Neural progenitor cell (in vitro differentiated cells): ENCODE measurements around the gene C12orf42. TPM values are rescaled to one million over a fixed set of nuclear protein-coding genes. Genes with fewer than 3 reads are reported as not detected.

Experiments
- DNase-seq: peaks from one replicate; pipeline ENCODE4 v3.0.0-alpha.2; 2016; ENCODE audit warnings: low spot score
- H2AFZ ChIP-seq: fragments of 200-600 bp; sonication (generic); replicated peaks from 2 replicates; pipeline ENCODE4 v1.6.1; 2016; ENCODE audit warnings: antibody characterized with exemption
- H3F3A ChIP-seq: fragments of 200-600 bp; sonication (generic); 2 replicates; pipeline ENCODE4 v1.6.1; 2016; ENCODE audit warnings: antibody characterized with exemption, low read depth
- H3K27ac ChIP-seq: fragments of 200-600 bp; sonication (generic); 2 replicates; pipeline ENCODE4 v1.5.1; 2016; ENCODE audit warnings: mild to moderate bottlenecking
- H3K27me3 ChIP-seq: fragments of 200-600 bp; sonication (generic); 2 replicates; pipeline ENCODE4 v1.6.1; 2016; ENCODE audit warnings: mild to moderate bottlenecking, moderate library complexity
- H3K36me3 ChIP-seq: fragments of 200-600 bp; sonication (generic); 2 replicates; pipeline ENCODE4 v1.5.1; 2016
- H3K4me1 ChIP-seq: fragments of 200-600 bp; sonication (generic); 2 replicates; pipeline ENCODE4 v1.6.1; 2016; ENCODE audit warnings: mixed run types
- H3K4me2 ChIP-seq: fragments of 200-600 bp; sonication (generic); 2 replicates; pipeline ENCODE4 v1.6.1; 2016
- H3K4me3 ChIP-seq: fragments of 200-600 bp; sonication (generic); 2 replicates; pipeline ENCODE4 v1.5.1; 2016
- H3K79me2 ChIP-seq: fragments of 200-600 bp; sonication (generic); 2 replicates; pipeline ENCODE4 v1.6.1; 2016; ENCODE audit warnings: low read depth
- H3K9ac ChIP-seq: fragments of 200-600 bp; sonication (generic); 2 replicates; pipeline ENCODE4 v1.6.1; 2016
- H3K9me3 ChIP-seq: fragments of 200-600 bp; sonication (generic); 2 replicates; pipeline ENCODE4 v1.5.1; 2016; ENCODE audit warnings: low read depth
- H4K20me1 ChIP-seq: fragments of 200-600 bp; sonication (generic); 2 replicates; pipeline ENCODE4 v1.6.1; 2016; ENCODE audit warnings: low read depth
- H3K27ac Mint-ChIP-seq: 3 replicates; pipeline ENCODE4 v1.8.0; 2021; ENCODE audit warnings: mixed read lengths
- H3K27me3 Mint-ChIP-seq: 2 replicates; pipeline ENCODE4 v1.8.0; 2022; ENCODE audit warnings: low read depth, mild to moderate bottlenecking, inconsistent platforms, moderate library complexity, mixed read lengths; ENCODE audit not compliant: insufficient read depth
- H3K36me3 Mint-ChIP-seq: 3 replicates; pipeline ENCODE4 v1.8.0; 2021; ENCODE audit warnings: mixed read lengths
- H3K4me1 Mint-ChIP-seq: 3 replicates; pipeline ENCODE4 v1.8.0; 2021; ENCODE audit warnings: mixed read lengths
- H3K4me3 Mint-ChIP-seq: 3 replicates; pipeline ENCODE4 v1.8.0; 2021; ENCODE audit warnings: mild to moderate bottlenecking, moderate library complexity, mixed read lengths
- H3K9me3 Mint-ChIP-seq: 3 replicates; pipeline ENCODE4 v1.8.0; 2020; ENCODE audit warnings: mixed read lengths
- CTCF ChIP-seq: fragments of 200-600 bp; sonication (generic); IDR thresholded peaks from 2 replicates; pipeline ENCODE4 v1.5.1; 2017; ENCODE audit warnings: antibody characterized with exemption, mild to moderate bottlenecking
- EZH2 ChIP-seq: fragments of 200-600 bp; sonication (generic); IDR thresholded peaks from 2 replicates; pipeline ENCODE4 v1.6.1; 2017; ENCODE audit warnings: antibody characterized with exemption, mild to moderate bottlenecking, moderate library complexity
- EZH2phosphoT487 ChIP-seq: fragments of 200-600 bp; sonication (generic); IDR thresholded peaks from 2 replicates; pipeline ENCODE4 v1.6.1; 2017; ENCODE audit warnings: antibody characterized with exemption
- total RNA-seq: library from RNA; depleted of rRNA; stranded (reverse); fragments of >200 nt; gene quantifications from 2 replicates; pipeline ENCODE4 v1.2.3, GENCODE V29; 2015; ENCODE audit warnings: low replicate concordance

Gene C12orf42
- total RNA-seq, 1 donor from 2014 or later: 1.1 TPM

DNA sequence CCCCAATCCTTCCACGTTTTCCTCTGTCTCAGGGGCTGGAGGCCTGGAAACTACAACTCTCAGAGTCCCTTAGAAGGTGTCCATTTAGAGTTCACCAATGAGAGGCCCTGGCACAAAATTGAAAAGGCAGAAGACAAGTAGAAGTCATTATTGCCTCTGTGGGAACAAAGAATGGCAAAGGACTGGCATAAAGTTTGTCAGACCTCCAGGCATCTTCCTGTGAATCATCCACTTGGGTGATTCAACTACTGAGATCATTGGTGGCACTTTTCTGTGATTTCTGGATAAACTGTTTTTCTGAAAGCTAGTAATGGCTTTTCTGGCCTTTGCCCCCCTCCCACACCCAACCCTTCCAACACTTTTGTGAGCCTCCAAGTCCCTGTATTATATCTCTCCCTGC lies 42.6 kb upstream of the C12orf42 start:
- no peaks in the 10 kb centered on the region for H4K20me1 ChIP-seq
- H3K4me3 ChIP-seq: no peak overlapping the region
- no peak for DNase-seq
- Mint-ChIP-seq H3K27ac (no peak overlapping the region), H3K4me3 (no peak overlapping the region), H3K9me3 (peaks cover 11% of the 10 kb centered on the region), H3K27me3 (peaks cover 12% of the 10 kb centered on the region), H3K4me1 (no peaks in the 10 kb centered on the region), H3K36me3 (no peaks in the 10 kb centered on the region)
- no peaks in the 10 kb centered on the region for H3K79me2 ChIP-seq
- H2AFZ ChIP-seq: no peak overlapping the region
- H3K27me3 ChIP-seq: no peaks in the 10 kb centered on the region
- no peak overlapping the region for H3K4me2 ChIP-seq
- no peaks in the 10 kb centered on the region for H3K36me3 ChIP-seq
- H3K9me3 ChIP-seq: no peaks in the 10 kb centered on the region
- no peaks in the 10 kb centered on the region for H3K4me1 ChIP-seq
- TF ChIP-seq EZH2 (no peak), EZH2phosphoT487 (no peak), CTCF (no peak)
- no peak overlapping the region for H3K9ac ChIP-seq
- H3K27ac ChIP-seq: no peak overlapping the region
- H3F3A ChIP-seq: no peaks in the 10 kb centered on the region

DNA sequence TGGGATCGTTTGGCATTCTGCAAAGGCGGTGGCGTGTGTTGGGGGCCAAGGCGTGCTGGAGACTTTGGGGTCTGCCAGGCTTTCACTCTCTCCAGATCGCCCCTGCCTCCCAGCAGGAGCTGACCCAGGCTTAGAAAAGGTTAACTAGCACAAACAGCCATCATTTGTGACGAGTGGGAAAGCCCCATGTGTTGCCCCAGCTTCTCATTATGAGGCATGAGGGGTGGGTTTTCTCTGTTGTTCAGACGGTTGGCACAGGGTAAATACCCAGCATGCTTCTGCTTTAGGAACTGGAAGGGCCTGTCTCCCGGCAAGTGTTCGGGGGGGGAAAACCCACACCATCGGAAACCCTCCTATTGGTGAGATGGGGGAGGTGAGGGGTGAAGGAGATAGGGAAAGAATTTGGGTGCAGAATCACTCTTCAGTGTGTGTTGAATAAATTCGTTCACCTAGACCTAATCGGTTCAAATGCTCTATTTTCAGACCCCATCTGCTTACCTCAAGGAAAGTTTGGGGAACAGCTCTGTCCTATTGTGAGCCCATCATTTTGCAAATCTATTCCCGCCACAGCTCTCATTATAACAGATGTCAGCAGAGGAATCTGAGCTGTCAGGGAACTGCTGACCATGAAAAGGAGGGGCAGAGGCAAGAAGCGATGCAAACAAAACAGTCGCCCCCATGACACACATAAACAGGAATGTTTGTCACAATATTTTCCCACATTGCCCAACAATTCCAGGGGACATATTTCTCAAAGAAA lies 34.7 kb upstream of the C12orf42 start:
- H3K9me3 Mint-ChIP-seq: peaks cover 3% of the 10 kb centered on the region
- H3K4me3 ChIP-seq: no peak overlapping the region
- peaks cover 7% of the 10 kb centered on the region for H3K27me3 Mint-ChIP-seq

GRCh38 chr12:103529306-103529705 lies 33.5 kb upstream of the C12orf42 start:
- no peaks in the 10 kb centered on the region for H3K36me3 Mint-ChIP-seq
- H3K4me3 ChIP-seq: no peak overlapping the region
- no peak overlapping the region for H3K27ac Mint-ChIP-seq
- no peak overlapping the region for H2AFZ ChIP-seq
- no peak for DNase-seq
- H3K4me3 Mint-ChIP-seq: no peak overlapping the region
- H3K27me3 ChIP-seq: no peaks in the 10 kb centered on the region
- H3K9ac ChIP-seq: no peak overlapping the region
- peaks cover 3% of the 10 kb centered on the region for H3K9me3 Mint-ChIP-seq
- H3F3A ChIP-seq: no peaks in the 10 kb centered on the region
- no peaks in the 10 kb centered on the region for H3K79me2 ChIP-seq
- TF ChIP-seq CTCF (no peak), EZH2 (no peak), EZH2phosphoT487 (no peak)
- H3K4me2 ChIP-seq: no peak overlapping the region
- peaks cover 18% of the 10 kb centered on the region for H3K4me1 Mint-ChIP-seq
- H4K20me1 ChIP-seq: no peaks in the 10 kb centered on the region
- H3K36me3 ChIP-seq: no peaks in the 10 kb centered on the region
- H3K27ac ChIP-seq: no peak overlapping the region
- peaks cover 6% of the 10 kb centered on the region for H3K27me3 Mint-ChIP-seq
- H3K4me1 ChIP-seq: peaks cover 24% of the 10 kb centered on the region
- H3K9me3 ChIP-seq: no peaks in the 10 kb centered on the region

More for the DNA sequence above, 34.7 kb upstream of the C12orf42 start:
- Histone ChIP-seq H3K79me2 (no peaks in the 10 kb centered on the region), H3K4me1 (peaks cover 22% of the 10 kb centered on the region), H3K4me2 (peak overlapping the region; percentile 57), H3K9me3 (no peaks in the 10 kb centered on the region), H3K27me3 (no peaks in the 10 kb centered on the region), H3K27ac (no peak overlapping the region), H3F3A (no peaks in the 10 kb centered on the region), H3K9ac (no peak overlapping the region), H4K20me1 (no peaks in the 10 kb centered on the region), H2AFZ (no peak overlapping the region), H3K36me3 (no peaks in the 10 kb centered on the region)
- Mint-ChIP-seq H3K4me3 (peak overlapping the region; percentile 19), H3K4me1 (peaks cover 18% of the 10 kb centered on the region), H3K27ac (no peak overlapping the region), H3K36me3 (no peaks in the 10 kb centered on the region)
- DNase-seq: peak; percentile 26
- TF ChIP-seq EZH2phosphoT487: no peak
- TF ChIP-seq EZH2: no peak
- TF ChIP-seq CTCF: no peak
